NT2/D1 (cell line): ENCODE data around the gene BTBD6.

Experiments used
- SUZ12 ChIP-seq: IDR thresholded peaks from 2 replicates; pipeline ENCODE4 v1.6.1; 2011; ENCODE audit not compliant: insufficient read length, insufficient read depth; ENCODE audit errors: extremely low read depth
- YY1 ChIP-seq: IDR thresholded peaks from 2 replicates; pipeline ENCODE4 v1.6.1; 2011; ENCODE audit not compliant: insufficient read length, insufficient read depth

DNA sequence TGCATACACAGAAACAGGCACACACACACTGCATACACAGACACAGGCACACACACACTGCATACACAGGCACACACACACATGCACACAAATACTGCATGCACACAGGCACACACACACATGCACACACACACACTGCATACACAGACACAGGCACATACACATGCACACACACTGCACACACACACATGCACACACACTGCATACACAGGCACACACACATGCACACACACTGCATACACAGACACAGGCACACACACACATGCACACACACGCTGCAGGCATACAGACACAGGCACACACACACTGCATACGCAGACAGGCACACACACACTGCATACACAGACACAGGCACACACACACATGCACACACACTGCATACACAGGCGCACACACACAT lies 32.7 kb upstream of the BTBD6 start:
- no peak for TF ChIP-seq YY1
- no peak for TF ChIP-seq SUZ12
